Fibroblast of upper back skin (primary cell): ENCODE measurements around the gene S100PBP.

Source experiments
- DNase-seq: peaks from one replicate; pipeline ENCODE4 v3.0.0-alpha.2; 2013

The S100PBP gene

DNA sequence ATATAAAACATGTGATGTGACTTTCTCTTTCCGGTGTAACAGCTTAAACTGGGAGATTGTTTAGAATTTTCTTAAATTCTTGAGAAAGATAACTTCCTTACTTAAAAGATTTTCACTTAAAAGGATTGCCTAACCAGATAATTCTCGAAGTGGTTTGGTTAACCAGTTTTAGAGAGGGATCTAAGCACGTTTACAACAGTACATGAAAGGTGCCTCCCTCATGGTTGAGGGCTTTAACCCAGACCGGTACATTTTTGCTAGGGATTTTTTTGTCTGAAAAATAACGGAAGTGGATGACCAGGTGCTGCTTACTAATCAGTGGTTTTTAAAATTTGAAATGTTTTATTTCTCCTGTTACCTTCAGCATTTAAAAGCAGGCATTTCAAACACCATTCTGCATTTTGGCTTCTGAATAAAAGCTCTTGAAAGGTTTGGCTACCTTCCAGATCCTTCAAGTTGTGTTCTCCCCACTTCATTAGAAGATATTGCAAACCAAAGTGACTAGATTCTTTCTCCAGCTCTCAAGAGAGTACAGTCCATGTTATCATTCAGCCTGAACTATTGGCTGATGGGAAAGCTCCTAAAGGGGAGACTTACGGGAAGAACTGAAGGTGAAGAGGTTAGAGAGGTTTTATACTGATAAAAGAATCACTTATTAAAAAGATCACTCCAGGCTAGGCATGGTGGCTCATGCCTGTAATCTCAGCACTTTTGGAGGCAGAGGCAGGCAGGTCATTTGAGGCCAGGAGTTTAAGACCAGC lies 12.8 kb downstream of the S100PBP start:
- no peak for DNase-seq

DNA sequence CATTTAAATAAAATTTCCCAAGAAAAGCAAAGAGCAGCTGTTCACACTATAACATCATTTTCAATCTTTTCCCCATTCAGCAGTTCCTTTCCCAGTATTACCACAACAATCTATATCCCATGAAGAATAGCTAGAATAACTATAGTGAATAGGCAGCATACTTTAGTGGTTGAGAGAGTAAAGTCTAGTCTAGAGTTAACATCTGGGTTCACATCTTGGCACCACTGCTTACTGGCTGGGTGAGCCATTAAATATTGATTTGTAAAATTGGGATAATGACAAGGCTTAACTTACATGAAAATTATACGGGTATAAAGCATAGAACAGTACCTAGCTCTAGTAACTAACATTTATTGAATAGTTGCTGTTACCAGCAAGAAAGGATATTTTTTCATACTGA lies 14.4 kb downstream of the S100PBP start:
- no peak for DNase-seq

GRCh38 chr1:32848354-32849063 lies 31.1 kb downstream of the S100PBP start:
- no peak for DNase-seq

DNA sequence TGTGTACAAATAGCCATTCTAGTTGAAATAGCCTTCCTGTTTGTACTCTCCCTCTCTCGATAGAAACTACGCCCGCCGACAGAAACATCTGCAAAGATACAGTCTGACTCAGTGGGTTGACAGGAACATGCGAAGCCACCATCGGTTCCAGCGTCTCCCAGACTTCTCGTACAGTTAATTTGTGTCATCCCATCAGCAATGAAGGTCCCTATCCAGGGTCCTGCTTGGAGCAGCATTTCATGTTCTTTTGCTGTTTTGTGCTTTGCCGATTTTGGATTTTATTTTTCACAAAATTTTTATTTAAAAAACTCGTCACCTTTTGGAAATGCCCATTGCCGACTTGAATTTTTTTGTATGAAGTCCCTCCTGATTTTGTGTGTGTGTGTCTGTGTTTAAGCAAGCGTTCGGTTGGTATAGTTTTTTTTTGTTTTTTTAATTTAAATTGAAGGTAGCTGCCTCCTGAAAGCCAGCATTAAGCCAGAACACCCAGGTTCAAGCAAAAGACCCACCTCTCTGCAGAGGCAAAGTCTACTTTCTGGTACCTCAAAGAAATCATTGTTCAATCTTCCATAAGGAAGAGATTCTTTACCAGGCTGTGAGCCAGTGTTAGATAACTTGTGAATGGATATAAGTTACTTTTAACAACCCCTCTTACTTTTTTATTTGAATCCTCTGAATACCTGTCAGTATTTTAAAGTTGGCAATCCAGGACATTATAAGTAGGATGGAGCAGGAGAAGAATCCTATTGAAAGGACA lies 38.6 kb downstream of the S100PBP start:
- no peak for DNase-seq

GRCh38 chr1:32858136-32858535 lies 40.7 kb downstream of the S100PBP start:
- no peak for DNase-seq

DNA sequence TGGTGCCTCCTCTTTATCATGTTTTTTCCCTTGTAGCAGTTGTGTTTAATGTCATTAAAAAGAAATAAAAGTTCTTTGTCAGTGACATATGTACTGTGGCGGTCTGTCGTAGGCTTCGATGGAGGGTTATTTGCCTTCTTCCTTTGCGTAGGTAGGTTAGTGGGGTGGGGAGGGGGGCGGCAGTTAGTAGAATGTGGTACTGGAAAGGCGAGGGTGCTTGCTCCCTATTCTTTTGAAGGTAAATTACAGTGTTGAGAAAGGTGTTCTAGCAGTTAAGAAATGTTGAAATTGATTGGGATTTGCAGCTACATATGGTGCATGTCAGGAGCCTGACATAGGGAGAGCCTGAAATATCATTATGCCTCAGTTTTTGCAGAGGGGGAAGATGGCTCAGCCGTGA lies 41.3 kb downstream of the S100PBP start:
- no peak for DNase-seq

DNA sequence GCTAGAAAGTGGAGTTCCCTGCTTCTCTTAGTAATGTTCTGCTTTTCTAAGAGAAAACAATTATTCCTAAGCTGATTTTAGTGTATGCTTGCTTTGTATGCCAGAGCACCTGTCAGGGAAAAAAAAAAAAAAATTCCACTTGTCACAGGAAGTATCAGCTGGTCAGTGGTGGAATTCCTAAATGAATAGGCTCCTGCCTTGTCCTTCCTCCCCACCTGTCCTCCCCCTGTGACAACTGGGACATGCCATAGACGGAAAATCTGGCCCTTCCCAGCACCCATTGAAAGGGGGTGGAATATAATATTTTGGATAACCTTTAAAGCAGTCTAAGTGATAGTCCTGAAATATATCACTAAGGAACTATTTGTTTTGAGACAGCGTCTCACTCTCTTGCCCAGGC lies 42.5 kb downstream of the S100PBP start:
- DNase-seq, result no peak

- no peak for DNase-seq
Observed at GRCh38 chr1:32860566-32860965, 43.1 kb downstream of the S100PBP start.

GRCh38 chr1:32861904-32862695 lies 44.6 kb downstream of the S100PBP start:
- peak; percentile 20 for DNase-seq

DNA sequence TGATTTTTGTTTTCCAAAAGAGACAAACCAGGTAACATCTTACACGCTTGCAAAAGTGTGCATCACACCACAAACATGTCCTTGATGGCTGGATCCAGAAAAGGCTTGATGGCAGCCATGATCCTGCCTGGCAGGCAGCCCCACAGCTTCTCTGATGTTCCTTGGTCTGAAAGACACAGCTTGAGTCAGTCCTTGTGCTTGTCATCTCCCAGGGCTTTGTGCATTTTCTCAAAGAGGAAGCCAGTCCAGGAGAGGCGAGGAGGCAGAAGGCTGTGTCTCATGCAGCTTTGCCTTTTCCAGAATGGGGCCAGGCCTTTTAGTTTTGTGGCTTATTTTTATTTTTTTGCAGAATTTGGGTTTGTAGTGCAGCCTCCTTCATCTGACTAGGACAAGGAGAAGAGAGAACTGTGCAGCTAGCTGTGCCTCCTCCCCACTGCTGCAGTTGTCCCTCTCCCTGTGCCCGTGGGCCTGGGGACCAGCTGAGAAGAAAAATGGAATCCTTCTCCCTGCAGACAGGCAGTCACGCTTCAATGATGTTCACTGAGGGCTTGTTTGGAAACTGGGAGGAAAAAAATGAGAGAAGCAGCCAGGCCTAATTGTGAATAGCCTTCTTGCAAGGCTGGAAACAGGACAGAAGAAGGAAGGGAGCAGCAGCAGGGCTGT lies 45.9 kb downstream of the S100PBP start:
- no peak for DNase-seq

DNA sequence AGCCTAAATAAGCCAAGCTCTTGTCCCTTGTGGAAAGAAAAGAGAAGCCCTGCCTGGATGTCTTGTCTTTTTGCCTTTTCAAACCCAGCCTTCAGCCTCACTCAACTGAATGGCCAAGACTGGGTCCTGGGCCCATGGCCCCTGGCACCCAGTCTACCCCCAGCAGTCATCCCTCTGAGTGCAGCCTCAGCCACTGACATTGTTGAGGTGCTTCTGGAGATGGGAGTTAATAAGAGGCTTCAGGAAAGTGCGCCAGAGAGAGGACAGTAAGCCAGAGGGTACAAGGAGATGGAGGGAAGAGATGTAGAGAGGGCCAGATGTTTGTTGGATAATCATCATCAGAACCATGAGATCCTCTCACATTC lies 46.4 kb downstream of the S100PBP start:
- no peak for DNase-seq

- DNase-seq, result no peak
Observed at GRCh38 chr1:32864375-32865019, 47.0 kb downstream of the S100PBP start.

DNA sequence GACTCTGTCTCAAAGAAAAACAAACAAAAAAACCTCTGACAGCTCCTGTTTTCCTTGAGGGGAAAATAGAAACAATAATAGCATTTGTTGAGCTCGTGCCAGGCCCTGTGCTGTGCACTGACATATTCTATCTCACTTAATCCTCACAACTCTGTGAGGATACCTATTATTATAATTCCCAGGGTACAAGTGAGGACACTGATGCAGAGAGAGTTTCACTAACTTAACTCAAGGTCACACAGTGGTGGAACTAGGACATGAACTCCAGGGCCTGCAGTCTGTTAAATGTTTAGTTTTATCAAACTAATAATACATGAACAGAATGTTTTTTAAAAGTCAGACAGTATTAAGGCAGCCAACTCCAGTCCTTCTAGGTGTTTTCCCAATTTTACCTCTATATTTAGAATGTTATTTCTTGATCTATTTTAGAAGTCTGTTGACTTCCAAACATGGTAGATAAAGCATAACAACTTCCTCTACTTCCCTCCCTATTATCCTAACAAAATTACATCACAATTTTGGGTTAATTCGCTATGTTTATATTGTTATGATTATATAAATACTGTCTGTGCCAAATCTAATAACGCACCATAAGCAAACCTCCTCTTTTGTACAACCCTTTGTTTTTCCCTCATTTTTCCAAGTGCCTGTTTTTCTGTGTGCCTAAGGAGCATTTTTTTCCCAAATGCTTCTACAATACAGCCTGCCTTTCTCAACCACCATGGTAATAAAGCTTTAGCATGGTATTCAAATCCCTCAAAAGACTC lies 48.4 kb downstream of the S100PBP start:
- DNase-seq, result no peak

GRCh38 chr1:32867151-32867550 lies 49.7 kb downstream of the S100PBP start:
- no peak for DNase-seq

DNA sequence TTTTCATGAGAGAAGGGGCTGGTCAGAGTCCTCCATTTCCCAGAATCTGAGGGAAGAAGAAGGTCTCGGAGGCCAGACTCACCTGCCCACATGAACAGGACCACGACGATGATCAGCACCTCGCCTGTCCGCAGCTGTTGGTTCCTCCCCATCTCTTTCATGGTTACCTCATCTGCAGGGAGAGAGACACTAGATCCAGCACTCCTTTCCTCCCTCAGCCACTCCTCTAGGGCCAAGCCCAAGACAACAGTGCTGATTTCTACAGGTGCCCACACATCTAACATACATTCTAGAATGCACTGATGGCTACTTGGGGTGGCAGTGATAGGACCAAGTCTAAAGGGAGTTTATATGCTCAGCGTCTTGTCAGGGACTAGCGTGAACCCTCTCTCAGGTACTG lies 50.2 kb downstream of the S100PBP start:
- DNase-seq, result no peak

DNA sequence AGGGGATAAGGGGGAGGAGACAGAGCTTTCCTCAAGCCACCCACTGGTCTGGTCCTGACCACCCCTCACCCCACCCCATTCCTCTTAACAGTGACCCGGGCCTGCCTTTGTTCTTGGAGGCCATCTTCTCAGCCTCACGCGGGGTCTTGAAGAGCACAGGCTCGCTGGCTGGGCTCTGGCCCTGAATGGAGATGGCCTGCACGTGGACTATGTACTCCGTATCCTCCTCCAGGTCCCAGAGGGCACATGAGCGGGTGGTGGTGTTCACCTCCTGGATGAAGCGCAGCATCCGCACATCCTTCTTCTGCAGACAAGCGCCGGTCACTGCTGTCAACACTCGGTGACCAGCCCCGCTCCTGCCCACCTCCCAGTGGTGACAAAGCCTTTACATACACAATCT lies 50.6 kb downstream of the S100PBP start:
- DNase-seq, result no peak

DNA sequence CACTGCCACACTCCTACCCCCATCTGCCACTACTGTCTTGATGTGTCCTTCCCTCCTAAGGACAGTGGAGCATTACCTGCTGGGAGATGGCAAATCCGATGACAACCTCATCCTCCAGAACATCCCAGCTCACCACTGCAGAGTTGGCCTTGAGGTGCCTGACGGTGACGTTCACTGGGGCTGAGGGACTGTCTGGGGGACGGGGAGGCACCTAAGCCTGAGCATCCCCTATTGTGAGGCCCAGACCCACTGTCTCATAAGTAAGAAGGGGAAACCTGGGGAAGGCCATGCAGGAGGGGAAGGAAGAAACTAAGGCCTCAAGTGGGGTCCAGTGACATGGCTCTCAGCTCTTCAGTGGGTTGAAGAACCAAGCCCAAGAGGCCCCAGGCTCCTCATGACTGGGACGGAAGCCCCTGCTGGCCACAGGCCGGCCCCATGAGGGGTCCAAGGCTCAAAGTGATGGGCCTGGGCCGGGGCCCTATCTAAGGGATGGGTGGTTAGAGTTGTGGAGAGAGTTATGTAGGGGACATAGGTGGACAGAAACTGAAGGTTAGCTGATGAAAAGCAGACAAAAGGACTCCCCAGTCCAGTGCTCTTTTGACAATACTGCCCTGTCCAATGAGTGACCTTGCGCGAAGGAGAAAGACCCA lies 51.5 kb downstream of the S100PBP start:
- no peak for DNase-seq

- DNase-seq, result no peak
Observed at GRCh38 chr1:32869923-32870614, 52.6 kb downstream of the S100PBP start.

DNA sequence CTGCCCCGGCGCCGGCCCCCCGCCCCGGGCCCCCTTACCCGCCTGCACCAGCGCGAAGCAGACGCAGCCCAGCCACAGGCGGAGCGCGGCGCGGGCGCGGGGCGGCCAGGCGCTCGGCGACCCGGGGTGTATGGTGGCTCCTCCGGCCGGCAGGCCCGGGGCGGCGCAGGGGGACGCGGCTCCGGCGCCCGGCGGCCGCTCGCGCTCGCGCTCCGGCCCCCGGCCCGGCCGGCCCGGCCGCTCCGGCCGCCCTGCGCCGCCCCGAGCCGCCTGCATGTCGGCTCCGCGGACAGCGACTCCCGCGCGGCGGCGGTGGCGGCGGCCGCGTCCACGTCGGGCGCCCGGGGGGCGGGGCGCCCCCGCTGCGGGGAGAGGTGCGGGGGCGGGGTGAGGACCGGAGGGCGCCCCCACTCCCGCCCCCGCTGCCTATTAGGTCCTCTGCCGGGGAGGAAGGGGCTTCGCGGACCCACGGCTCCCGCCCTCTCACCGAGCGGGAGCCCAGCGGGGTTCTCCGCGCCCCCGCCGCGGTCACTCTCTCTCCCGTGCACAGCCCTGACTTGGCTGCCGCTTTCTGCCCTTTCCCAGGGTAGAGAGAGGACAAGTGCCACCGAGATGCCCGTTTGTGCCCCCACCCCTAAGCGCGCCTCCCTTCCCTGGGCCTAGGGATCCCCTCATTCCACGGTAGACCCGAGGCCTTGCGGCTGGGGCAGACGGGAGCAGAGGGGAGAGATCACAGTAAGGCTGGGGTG lies 53.3 kb downstream of the S100PBP start, which contains the start of gene FNDC5:
Gene FNDC5 (minus strand): TSS at position 298 of the 749 bp plus-strand sequence.
- peak; percentile 35 for DNase-seq
